HG02610 (cell line): ENCODE data around the gene AMFR.

Experiments used
- ATAC-seq: cut with Tn5 transposase; IDR thresholded peaks from one replicate; pipeline ENCODE4 v1.9.1; 2021; ENCODE audit warnings: mild to moderate bottlenecking, moderate library complexity; ENCODE audit not compliant: unreplicated experiment

AMFR gene

GRCh38 chr16:56424791-56425438, 430 bp downstream of the AMFR start:
- peak; percentile 35 for ATAC-seq

DNA sequence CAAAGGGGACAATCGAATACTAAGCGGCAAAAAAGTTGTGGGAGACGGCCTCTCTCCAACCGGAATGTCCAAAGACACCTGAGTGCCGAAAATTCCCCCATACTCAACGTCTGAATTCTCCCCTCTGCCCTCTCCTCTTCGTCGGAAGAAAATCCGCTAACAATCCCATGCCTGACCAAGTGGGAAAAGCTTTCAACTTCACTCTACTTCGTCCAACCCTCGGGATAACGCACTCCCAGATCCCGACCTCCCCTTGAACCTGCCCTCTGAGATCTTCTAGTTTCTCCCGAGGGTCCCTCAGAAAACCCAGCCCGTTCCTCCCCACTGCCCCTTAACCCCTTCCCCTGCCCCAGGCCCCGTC, 961 bp downstream of the AMFR start:
- ATAC-seq, result no peak

- ATAC-seq, result no peak
Observed at GRCh38 chr16:56423584-56424403, 1.6 kb downstream of the AMFR start.

GRCh38 chr16:56422896-56423441, 2.4 kb downstream of the AMFR start:
- ATAC-seq, result no peak

GRCh38 chr16:56421976-56422669, 3.2 kb downstream of the AMFR start:
- ATAC-seq, result no peak

DNA sequence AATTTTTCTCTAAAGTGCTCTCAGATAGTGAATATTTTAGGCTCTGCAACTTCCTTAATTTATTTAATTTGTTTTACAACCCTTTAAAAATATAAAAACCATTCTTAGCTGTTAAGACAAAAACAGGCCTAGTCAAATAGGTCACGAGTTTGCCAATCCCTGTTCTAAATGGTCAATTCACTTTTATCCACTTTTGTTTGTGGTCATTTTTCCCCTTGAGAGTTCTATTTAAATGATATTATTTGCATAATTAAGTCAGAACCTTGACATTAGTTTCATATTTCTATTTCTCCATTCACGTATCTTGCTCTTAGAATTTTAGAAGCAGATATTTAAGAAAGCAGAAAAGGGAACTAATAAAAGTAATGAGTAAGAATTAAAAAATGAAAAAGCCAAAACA, 4.0 kb downstream of the AMFR start:
- ATAC-seq, result no peak

GRCh38 chr16:56420613-56421012, 4.7 kb downstream of the AMFR start:
- no peak for ATAC-seq

- no peak for ATAC-seq
Observed at GRCh38 chr16:56419740-56420548, 5.4 kb downstream of the AMFR start.

DNA sequence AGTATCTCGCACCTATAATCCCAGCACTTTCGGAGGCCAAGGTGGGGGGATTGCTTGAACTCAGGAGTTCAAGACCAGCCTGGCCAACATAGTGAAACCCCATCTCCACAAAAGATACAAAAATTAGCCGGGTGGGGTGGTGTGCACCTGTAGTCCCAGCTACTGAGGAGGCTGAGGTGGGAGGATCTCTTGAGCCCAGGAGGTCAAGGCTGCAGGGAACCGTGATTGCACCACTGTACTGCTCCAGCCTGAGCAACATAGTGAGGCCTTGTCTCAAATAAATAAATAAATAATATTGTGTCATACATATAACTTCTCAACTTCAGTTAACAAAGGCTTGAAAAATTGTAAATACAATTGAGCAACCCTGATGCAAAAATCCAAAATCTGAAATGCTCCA, 8.2 kb downstream of the AMFR start:
- no peak for ATAC-seq

GRCh38 chr16:56415875-56416274, 9.5 kb downstream of the AMFR start:
- ATAC-seq, result no peak

GRCh38 chr16:56414366-56414765, 11.0 kb downstream of the AMFR start:
- ATAC-seq, result no peak

- ATAC-seq, result no peak
Observed at GRCh38 chr16:56413381-56413780, 12.0 kb downstream of the AMFR start.

- no peak for ATAC-seq
Observed at GRCh38 chr16:56411624-56412023, 13.7 kb downstream of the AMFR start.

GRCh38 chr16:56411123-56411522, 14.2 kb downstream of the AMFR start:
- ATAC-seq, result no peak

DNA sequence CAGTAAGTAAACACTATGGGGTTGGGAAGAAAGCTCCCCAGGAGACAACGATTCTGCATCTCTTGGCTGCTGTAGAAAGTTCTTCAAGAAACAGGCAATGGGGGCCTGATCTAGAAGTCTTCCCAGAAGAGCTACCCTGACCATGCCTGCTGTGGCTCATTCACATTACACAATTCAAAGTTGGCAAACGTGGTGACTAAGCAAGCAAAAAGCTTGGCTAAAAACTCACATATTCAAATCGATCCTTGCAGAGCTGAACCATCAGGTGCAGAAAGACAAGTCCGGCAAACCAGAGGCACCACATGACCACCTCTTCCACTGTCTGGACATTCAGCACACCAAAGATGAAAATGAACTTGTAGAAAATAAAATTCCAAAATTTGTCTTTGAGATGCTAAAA, 16.1 kb downstream of the AMFR start:
- no peak for ATAC-seq

DNA sequence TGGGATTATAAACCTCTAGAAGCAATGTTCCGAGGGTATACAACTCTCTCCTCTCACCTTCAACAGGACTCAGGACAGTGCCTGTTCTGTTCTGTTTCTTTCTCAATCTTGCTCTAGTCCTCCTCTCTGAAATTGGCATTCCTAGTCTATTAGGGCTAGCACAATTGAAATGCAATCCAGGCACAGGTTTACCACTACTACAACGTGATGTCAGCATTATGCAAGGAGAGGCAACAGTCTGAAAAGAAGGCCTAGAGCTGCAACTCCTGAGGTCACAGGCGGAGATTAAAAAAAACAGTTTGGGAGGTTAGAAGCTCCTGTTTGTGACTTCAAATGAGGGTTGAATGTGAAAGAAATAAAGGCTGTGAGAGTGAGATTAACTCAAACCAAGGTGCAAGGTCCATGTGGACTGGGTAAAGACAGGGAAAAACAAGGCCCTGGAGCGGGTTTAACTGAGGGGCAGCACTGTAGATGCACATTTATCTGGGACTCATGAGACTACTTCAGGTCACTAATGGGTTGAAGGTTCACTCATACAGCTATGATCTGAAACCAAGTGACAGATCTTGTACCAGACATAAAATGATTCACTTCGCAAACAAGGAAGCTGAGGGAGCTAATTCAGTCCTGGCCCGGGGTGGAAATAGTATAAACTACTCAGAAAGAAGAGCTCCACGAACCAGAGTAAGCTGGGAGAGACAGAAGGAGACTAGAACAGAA, 16.8 kb downstream of the AMFR start:
- ATAC-seq, result no peak

- no peak for ATAC-seq
Observed at GRCh38 chr16:56405977-56406672, 19.2 kb downstream of the AMFR start.

DNA sequence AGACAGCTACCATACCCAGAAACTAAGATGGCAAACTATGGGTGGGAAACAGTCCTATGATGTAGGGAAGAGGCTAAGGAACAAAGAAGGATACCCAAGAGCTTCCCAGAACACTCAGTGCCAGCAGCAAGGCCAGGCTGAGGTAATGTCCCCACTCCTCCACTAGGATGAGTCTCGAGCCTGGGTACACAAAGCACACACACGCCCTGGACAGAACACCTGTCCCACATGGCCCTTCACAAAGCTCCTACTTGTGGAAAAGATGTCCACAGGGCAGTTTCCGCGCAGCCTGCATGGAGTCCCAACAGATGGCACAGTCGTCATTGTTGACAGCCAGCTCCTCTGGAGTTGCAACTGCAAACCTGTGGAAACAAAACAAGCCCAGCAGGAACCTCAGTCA, 23.9 kb downstream of the AMFR start:
- no peak for ATAC-seq

DNA sequence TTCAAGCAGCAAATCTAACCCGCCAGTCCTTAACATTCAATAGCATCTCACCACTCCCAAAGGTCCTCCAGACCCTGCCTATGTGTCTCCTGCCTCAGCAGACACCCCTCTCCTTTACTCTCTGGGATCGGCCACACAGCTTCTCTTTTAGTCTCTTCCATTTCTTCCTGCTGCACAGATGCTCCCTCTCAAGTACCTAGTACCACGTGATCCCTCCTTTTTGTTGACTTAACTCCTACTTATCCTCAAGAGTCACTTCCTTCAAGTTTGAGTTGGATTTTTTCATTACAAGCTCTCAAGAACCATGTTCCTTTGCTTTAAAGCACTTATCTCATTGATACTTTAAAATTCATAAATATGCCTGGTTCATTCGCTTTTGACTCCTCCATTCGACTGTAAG, 24.9 kb downstream of the AMFR start:
- ATAC-seq, result no peak

GRCh38 chr16:56399486-56399885, 25.9 kb downstream of the AMFR start:
- no peak for ATAC-seq
